ENCODE data around the gene CT45A9.
"Not testable (repeated sequence)": the region's sequence is repeated elsewhere in the genome, so short reads cannot be mapped to it uniquely, and the experiment has no call there.

CT45A9 gene, protein sequence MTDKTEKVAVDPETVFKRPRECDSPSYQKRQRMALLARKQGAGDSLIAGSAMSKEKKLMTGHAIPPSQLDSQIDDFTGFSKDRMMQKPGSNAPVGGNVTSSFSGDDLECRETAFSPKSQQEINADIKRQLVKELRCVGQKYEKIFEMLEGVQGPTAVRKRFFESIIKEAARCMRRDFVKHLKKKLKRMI

DNA sequence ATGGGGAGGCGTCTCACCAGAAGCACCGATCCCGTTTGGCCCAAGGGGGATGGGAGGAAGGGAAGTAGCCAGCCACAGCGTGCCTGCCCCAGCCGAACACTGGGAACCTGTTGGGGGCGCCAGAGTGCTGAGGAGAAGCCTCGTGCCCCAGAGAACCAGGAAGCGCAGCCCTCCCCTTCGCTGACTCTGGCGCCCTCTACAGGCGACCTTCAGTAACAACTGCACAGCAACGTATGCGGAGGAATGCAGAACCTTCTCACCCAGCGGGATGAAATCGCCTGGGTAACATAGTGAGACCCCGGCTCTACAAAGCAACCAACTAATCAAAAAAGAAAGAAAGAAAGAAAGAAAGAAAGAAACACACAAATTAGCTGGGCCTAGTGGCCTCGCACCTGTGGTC, at the start of gene CT45A9:
CT45A9 (minus strand) TSS at position 101 of the 400 bp plus-strand sequence. CDS start 3,751 bp downstream, outside the sequence.
- FAIRE-seq: not testable (repeated sequence)

- not testable (repeated sequence) for FAIRE-seq
Measured at GRCh38 chrX:135920516-135920915, 48.9 kb upstream of the CT45A9 start.

GRCh38 chrX:135914404-135914803, 42.8 kb upstream of the CT45A9 start:
- FAIRE-seq: no peak

DNA sequence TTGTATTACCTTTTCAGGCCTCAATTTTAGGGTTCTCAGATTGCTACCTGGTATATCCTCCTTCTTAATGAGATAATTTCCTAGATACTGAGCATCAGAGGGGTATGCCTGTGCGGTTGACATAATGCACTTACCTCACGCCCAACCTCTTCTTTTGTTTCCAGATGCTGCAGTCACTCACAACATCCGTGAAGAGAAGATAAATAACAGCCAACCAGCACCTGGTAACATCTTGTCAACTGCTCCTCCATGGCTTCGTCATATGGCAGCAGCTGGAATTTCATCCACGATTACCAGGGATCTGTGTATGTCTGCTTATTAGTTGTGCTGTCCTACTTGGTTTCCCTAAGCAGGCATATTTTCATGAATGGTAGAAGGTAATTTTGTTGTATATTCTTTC, 38.6 kb upstream of the CT45A9 start:
- no peak for FAIRE-seq

- no peak for FAIRE-seq
Measured at GRCh38 chrX:135893294-135893817, 21.7 kb upstream of the CT45A9 start, which contains the start of the genes CT45A10 and SAGE1. CT45A10 (minus strand) TSS chrX:135893444; CDS start chrX:135885344, 8,100 bp downstream. SAGE1 (plus strand) TSS chrX:135893716; CDS start chrX:135896243, 2,527 bp downstream.

DNA sequence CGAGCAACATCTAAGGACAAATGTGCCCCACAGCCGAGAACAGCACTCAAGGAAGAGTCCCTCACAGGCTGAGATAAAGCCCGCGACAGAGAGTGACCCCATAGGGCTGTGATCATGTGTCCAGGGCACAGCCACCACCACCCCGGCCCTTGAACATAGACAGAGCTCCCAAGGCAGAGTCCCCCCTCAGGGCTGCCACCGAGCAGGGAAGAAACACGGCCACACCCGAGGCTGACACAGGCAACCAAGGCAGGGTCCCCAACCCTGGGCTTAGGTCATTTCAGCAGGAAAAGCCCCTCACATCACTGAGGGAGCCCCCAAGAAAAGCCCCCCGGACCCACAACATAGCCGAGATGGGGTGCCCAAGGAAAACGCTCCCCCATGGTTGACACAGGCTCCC, 21.2 kb upstream of the CT45A9 start:
- FAIRE-seq: no peak

GRCh38 chrX:135890087-135890585, 18.5 kb upstream of the CT45A9 start:
- no peak for FAIRE-seq

GRCh38 chrX:135888976-135889375, 17.4 kb upstream of the CT45A9 start:
- not testable (repeated sequence) for FAIRE-seq

DNA sequence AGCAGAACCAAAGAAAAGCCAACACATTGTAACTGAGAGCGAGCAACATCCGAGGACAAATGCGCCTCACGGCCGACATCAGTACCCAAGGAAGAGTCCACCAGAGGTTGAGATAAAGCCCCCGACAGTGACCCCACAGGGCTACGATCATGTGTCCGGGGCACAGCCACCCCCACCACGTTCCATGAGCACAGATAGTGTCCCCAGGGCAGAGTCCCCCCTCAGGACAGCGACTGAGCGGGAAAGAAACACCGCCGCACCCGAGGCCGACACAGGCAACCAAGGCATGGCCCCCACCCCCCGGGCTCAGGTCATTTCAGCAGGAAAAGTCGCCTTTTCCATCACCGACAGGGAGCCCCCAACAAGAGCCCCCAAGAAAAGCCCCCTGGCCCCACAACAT, 16.6 kb upstream of the CT45A9 start:
- not testable (repeated sequence) for FAIRE-seq

DNA sequence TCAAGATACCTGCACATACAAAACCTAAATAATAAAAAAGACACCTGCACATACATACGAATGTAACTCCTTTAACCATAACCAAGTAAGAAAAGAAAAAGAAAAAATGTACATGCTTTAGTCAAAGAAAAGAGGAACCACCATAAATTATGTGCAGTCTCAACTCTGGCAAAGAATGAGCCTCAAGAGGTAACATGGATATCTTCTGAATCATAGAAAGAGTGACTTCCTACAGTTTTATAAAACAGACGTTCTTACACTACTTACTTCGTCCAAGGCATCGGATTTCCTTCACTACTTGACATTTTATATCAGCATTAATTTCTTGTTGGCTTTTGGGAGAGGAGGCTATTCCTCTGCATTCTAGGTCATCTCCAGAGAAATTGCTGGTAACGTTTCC, 11.1 kb upstream of the CT45A9 start:
- FAIRE-seq: not testable (repeated sequence)

DNA sequence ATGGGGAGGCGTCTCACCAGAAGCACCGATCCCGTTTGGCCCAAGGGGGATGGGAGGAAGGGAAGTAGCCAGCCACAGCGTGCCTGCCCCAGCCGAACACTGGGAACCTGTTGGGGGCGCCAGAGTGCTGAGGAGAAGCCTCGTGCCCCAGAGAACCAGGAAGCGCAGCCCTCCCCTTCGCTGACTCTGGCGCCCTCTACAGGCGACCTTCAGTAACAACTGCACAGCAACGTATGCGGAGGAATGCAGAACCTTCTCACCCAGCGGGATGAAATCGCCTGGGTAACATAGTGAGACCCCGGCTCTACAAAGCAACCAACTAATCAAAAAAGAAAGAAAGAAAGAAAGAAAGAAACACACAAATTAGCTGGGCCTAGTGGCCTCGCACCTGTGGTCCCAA, 17.2 kb downstream of the CT45A9 start, which contains the start of gene CT45A8:
CT45A8 (minus strand) TSS at position 101 of the 400 bp plus-strand sequence. CDS start 3,755 bp downstream, outside the sequence.
- FAIRE-seq: not testable (repeated sequence)

- not testable (repeated sequence) for FAIRE-seq
Measured at GRCh38 chrX:135837180-135837579, 34.4 kb downstream of the CT45A9 start, which contains the start of gene CT45A7. CT45A7 (minus strand) TSS chrX:135837280; CDS start chrX:135833533, 3,747 bp downstream.

GRCh38 chrX:135819912-135820311, 51.7 kb downstream of the CT45A9 start, which contains the start of gene CT45A2:
CT45A2 (minus strand) TSS chrX:135820012; CDS start chrX:135816265, 3,747 bp downstream.
- not testable (repeated sequence) for FAIRE-seq
